Large intestine (tissue), 3 donors: ENCODE measurements around the gene GHRH. TPM values are rescaled to one million over a fixed set of nuclear protein-coding genes. Genes with fewer than 3 reads are reported as not detected.
A peak's percentile ranks its signal among the peaks of the same experiment; 100 is the strongest.

Experiments used
- DNase-seq, 2 donors: peaks; one replicate each; pipeline versions ENCODE4 v3.0.0 to v3.0.0-alpha.2; 2013
- H3K27ac ChIP-seq: one replicate; pipeline ENCODE4 v1.5.1; 2013; ENCODE audit warnings: low read length
- H3K27me3 ChIP-seq: 2 replicates; pipeline ENCODE4 v1.6.1; 2013; ENCODE audit warnings: low read length; ENCODE audit not compliant: control insufficient read depth, insufficient read depth
- H3K36me3 ChIP-seq: 2 replicates; pipeline ENCODE4 v1.6.1; 2013; ENCODE audit warnings: low read length; ENCODE audit not compliant: control insufficient read depth, insufficient read depth
- H3K4me1 ChIP-seq: one replicate; pipeline ENCODE4 v1.6.1; 2013; ENCODE audit warnings: low read length; ENCODE audit not compliant: control insufficient read depth, insufficient read depth
- H3K4me3 ChIP-seq: one replicate; pipeline ENCODE4 v1.5.1; 2013; ENCODE audit warnings: low read length
- H3K9me3 ChIP-seq: one replicate; pipeline ENCODE4 v1.6.1; 2013; ENCODE audit warnings: mild to moderate bottlenecking, low read depth, low read length, moderate library complexity; ENCODE audit not compliant: control insufficient read depth
- WGBS: methylation state at CpG from one replicate; pipeline ENCODE4 v1.1.5; 2013; ENCODE audit warnings: low lambda C conversion rate; ENCODE audit not compliant: insufficient coverage; 5-methylcytosine and 5-hydroxymethylcytosine counted together
- polyA plus RNA-seq: library from polyadenylated mRNA; unstranded; fragments of 120-200 nt; gene quantifications from one replicate; pipeline ENCODE4 v1.2.1, GENCODE V29; 2013

The GHRH gene
- polyA plus RNA-seq, 1 donor, result 0.79 TPM

DNA sequence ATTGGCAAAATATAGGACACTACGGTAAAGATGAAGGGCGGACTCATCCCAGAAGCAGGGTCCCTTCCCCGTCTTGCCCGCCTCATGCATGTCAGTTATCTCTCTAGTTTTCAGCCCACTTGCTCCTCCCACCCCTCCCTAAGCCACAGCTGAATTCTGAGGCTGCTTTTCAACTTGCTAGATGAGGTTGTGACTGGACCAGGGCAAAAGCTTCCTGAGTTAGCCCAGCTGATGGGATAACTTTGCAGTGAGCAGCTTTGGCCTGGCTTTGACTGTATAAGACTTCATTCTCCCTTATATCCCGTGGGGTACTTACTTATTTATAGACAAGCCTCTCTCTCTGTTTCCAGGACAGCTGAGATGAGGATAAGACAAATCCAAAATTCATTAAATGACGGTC lies 23.2 kb downstream of the GHRH start:
- Histone ChIP-seq H3K36me3 (peaks cover 93% of the 10 kb centered on the region), H3K9me3 (no peaks in the 10 kb centered on the region), H3K4me1 (no peaks in the 10 kb centered on the region), H3K27ac (peak overlapping the region; percentile 21), H3K4me3 (no peak overlapping the region), H3K27me3 (no peaks in the 10 kb centered on the region)
- DNase-seq, result no peak
- no CpG with 5 or more reads among the region's 6 CpGs for WGBS

DNA sequence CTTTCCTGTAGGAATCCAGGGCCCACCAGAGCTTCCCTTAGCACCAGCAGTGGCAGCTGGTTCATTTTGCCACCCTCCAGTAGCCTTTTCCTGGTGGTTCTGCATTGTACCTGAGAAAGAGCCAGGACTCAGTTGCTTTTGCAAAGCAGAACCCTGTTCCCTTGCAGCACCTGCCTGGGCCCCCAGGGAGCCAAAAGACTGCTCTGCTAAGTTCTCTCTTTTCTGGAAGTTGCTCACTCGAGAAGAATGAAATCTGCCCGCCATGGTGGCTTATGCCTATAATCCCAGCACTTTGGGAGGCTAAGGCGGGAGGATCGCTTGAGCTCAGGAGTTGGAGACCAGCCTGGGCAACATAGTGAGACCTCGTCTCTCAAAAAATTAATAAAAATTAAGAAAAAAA lies 24.0 kb downstream of the GHRH start:
- no peak for DNase-seq
- H3K36me3 ChIP-seq, result peaks cover 94% of the 10 kb centered on the region
- H3K9me3 ChIP-seq, result no peaks in the 10 kb centered on the region
- no peaks in the 10 kb centered on the region for H3K4me1 ChIP-seq
- no peak overlapping the region for H3K4me3 ChIP-seq
- no peak overlapping the region for H3K27ac ChIP-seq
- no peaks in the 10 kb centered on the region for H3K27me3 ChIP-seq
- no CpG with 5 or more reads among the region's 5 CpGs for WGBS

DNA sequence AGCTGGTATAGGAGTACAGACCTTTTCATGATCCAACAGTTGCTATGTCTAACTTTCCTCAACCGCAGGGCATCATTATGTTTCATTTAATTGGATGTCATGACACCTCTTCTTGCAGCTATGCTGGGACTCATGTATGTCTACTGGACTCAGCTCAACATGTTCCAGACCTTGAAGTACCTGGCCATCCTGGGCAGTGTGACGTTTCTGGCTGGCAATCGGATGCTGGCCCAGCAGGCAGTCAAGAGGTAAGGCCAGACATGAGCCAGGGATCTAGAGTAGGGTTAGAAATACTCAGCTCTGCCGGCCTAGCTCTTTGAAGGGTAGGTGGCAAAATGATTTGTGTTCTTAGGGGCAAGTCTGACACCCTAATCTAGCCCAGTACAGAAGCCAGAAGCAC lies 25.2 kb downstream of the GHRH start:
- Histone ChIP-seq H3K4me3 (no peak overlapping the region), H3K27ac (no peak overlapping the region), H3K27me3 (no peaks in the 10 kb centered on the region), H3K9me3 (no peaks in the 10 kb centered on the region), H3K4me1 (no peaks in the 10 kb centered on the region), H3K36me3 (peaks cover 93% of the 10 kb centered on the region)
- WGBS, result 50% methylated on average over 1 of the region's 4 CpGs
- no peak for DNase-seq

DNA sequence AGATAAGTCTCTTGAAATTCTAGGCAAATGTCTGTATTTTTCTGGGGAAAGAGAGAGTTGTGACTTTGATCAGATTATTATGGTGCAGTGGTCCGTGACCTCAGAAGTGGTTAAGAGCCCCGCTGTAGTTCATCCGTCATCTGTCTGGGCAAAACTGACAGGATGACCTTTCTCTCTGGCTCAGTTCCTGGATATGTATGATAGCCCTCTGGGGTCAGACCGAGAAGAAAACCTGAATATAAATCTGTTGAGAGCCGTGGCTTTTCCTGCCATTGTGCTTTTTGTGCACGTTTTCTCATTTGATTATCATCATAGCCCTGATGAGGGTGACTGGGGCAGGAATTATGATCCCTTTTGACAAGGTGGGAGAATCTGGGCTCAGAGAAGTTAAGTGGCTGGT lies 26.5 kb downstream of the GHRH start:
- no peak for DNase-seq
- H3K4me1 ChIP-seq, result no peaks in the 10 kb centered on the region
- H3K36me3 ChIP-seq, result peaks cover 94% of the 10 kb centered on the region
- H3K27ac ChIP-seq, result no peak overlapping the region
- WGBS, result 100% methylated on average over 1 of the region's 6 CpGs
- no peak overlapping the region for H3K4me3 ChIP-seq
- no peaks in the 10 kb centered on the region for H3K27me3 ChIP-seq
- H3K9me3 ChIP-seq, result no peaks in the 10 kb centered on the region

DNA sequence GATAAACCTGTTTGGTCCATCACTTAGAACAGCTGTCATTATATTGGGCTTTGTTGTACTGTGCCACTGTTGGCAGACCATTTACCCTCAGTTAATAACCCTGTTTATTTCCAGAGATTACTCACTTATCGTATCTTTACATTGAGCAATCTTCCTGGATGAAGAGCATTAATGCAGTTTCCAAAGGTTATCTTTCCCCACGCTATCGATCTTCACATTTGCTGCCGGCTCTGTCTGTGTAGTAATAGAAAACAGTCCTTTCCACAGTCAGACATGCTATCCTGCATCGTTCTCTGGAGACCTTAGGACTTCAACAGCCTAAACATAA lies 27.4 kb downstream of the GHRH start:
- no peaks in the 10 kb centered on the region for H3K4me1 ChIP-seq
- H3K9me3 ChIP-seq, result no peaks in the 10 kb centered on the region
- no peak overlapping the region for H3K27ac ChIP-seq
- no peaks in the 10 kb centered on the region for H3K27me3 ChIP-seq
- DNase-seq, result no peak
- H3K4me3 ChIP-seq, result no peak overlapping the region
- WGBS, result 100% methylated on average over 2 of the region's 5 CpGs
- H3K36me3 ChIP-seq, result peaks cover 95% of the 10 kb centered on the region

DNA sequence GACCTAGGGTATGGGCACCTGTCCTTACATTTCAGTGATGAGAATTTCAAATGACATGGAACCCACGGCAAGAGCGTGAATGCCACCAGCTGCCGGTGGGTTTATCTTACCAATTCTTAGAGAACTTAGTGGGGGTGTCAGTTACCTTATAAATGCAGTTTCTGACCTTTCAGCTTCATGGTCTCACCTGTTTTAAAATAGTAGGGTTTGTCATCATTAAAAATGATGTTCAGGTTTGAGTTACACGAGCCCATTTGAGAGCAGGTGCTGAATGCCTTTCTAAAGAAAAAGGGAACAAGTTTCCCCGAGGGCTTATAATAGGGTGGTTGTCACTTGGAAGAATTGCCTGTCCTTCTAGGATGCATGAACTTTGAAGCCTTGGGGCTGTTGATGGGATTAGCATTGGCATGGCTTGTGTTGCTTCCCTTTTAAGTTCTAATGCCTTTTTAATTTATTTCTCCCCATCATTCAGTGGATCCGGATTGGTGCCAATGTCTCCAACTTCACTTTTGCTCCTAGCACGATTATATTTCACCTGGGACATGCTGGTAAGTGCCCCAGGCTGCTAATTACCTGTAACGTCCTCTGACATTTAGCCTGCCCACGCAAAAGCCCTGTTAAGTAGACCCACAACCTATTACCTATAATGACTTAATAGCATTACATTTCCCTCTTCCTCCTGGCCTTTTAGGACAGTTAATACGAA lies 27.9 kb downstream of the GHRH start:
- Histone ChIP-seq H3K27me3 (no peaks in the 10 kb centered on the region), H3K9me3 (no peaks in the 10 kb centered on the region), H3K4me1 (no peaks in the 10 kb centered on the region), H3K36me3 (peaks cover 95% of the 10 kb centered on the region), H3K27ac (no peak overlapping the region), H3K4me3 (no peak overlapping the region)
- no peak for DNase-seq
- WGBS, result 92% methylated on average over 4 of the region's 10 CpGs

DNA sequence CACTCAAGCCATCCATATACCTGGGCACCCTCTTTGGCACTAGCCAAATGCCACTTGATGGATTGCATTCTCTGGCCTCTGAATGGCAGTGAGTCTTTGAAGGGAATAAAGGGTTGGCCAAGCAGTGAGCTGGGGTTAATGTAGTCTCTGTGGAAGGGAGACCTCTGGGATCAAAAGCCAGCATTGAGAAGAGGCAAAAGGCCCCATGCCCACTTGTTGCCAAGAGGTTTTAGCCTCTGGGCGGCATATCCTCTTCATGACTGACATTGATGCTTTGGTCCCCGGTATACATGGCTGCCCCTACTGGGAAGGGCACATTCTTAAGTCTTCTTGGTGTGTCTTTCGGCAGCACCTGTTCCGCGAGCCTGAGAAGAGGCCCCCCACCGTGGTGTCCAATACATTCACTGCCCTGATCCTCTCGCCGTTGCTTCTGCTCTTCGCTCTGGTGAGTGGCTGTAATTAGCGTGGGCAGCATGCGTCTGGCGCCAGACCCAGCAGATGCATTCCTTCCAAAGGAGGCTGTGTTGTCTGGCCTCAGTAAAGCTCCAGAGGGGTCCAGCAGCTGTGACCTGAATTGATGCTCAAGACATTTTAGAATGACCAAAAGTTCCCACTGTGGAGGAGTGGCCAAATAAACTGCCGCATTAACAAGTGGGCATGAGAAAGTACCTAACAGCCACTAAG lies 29.5 kb downstream of the GHRH start:
- no peak overlapping the region for H3K4me3 ChIP-seq
- no peaks in the 10 kb centered on the region for H3K27me3 ChIP-seq
- no CpG with 5 or more reads among the region's 13 CpGs for WGBS
- H3K4me1 ChIP-seq, result no peaks in the 10 kb centered on the region
- no peak overlapping the region for H3K27ac ChIP-seq
- no peaks in the 10 kb centered on the region for H3K9me3 ChIP-seq
- no peak for DNase-seq
- peaks cover 95% of the 10 kb centered on the region for H3K36me3 ChIP-seq

DNA sequence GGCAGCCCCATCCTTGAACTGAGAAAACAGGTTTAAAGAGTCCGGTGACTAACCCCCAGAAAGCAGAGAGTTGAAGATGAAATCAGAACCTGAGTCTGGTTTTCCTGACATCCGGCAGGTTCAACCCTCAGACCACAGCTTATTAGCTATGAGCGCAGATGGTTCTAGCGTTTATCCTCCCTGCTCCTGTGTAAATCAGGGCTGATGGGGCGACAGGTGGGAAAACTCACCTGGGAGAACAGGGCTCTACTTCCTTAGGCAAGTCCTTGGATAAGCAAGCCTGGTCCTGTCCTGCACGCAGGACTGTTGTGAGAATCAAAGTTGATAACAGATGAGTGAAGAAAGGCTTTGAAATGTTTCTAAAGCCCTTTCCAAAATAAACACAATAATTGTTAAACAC lies 31.4 kb downstream of the GHRH start:
- H3K9me3 ChIP-seq, result no peaks in the 10 kb centered on the region
- H3K4me1 ChIP-seq, result no peaks in the 10 kb centered on the region
- H3K27ac ChIP-seq, result no peak overlapping the region
- no peaks in the 10 kb centered on the region for H3K27me3 ChIP-seq
- DNase-seq, result no peak
- no peak overlapping the region for H3K4me3 ChIP-seq
- WGBS, result no CpG with 5 or more reads among the region's 6 CpGs
- H3K36me3 ChIP-seq, result peaks cover 95% of the 10 kb centered on the region

DNA sequence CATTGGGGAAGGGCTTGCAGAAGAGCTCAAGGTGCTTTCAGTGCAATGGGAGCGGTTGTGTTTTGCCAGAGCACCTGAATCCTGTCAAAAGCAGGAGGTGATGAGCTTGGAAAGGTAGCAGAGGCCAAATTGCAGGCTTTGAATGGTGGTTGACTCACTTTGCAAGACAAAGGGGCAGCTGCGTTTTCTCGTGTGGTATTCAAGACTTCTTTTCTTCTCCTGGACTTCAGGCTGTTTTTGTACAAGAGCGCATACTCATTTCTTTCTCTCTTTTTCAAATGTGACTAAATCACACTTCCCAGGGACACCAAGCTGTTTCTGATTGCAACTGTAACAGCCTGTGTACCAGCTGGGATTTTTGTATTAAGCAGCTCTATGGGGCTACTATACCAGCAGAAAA lies 32.3 kb downstream of the GHRH start:
- H3K4me3 ChIP-seq, result no peak overlapping the region
- H3K4me1 ChIP-seq, result no peaks in the 10 kb centered on the region
- peaks cover 95% of the 10 kb centered on the region for H3K36me3 ChIP-seq
- no peak overlapping the region for H3K27ac ChIP-seq
- no peaks in the 10 kb centered on the region for H3K27me3 ChIP-seq
- WGBS, result no CpG with 5 or more reads among the region's 4 CpGs
- no peak for DNase-seq
- no peaks in the 10 kb centered on the region for H3K9me3 ChIP-seq

DNA sequence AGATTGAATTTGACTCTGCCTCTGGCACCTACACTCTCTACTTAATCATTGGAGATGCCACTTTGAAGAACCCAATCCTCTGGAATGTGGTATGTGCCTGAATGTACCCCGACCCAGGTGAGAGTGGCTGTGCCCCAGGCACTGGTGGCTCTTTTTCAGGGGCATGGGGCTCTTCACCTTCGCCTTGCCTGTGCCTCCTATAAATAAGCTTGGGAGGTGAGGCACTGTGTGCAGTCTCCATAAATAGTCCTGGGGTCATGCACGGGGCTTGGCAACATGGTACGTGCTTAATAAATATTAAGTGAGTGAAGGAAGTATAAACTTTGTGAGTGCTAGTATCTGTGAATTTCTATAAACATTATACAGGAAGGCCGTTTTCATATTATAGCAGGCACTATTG lies 33.0 kb downstream of the GHRH start:
- no peak overlapping the region for H3K27ac ChIP-seq
- WGBS, result no CpG with 5 or more reads among the region's 5 CpGs
- no peaks in the 10 kb centered on the region for H3K9me3 ChIP-seq
- no peak overlapping the region for H3K4me3 ChIP-seq
- H3K4me1 ChIP-seq, result no peaks in the 10 kb centered on the region
- DNase-seq, result no peak
- H3K27me3 ChIP-seq, result no peaks in the 10 kb centered on the region
- peaks cover 95% of the 10 kb centered on the region for H3K36me3 ChIP-seq

DNA sequence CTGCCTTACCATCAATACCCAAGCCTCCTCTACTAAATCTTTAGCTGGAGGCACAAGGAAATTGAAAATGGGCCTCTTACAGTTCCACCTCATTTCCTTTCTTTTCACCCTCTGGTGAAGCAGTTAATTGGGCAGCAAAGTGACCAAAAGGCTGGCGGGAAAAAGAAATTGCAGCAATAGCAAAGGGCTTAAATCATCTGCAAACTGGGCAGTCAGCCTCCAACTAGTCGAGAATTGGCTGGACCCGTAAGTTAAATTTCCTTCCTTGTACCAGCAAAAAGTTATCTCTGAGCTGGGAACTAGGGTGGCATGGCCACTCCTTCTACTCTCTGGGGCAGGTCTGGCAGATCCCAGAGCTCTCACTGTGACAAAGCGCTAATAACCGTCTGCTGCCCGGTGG lies 33.5 kb downstream of the GHRH start:
- H3K9me3 ChIP-seq, result no peaks in the 10 kb centered on the region
- no peak overlapping the region for H3K4me3 ChIP-seq
- no peaks in the 10 kb centered on the region for H3K27me3 ChIP-seq
- no CpG with 5 or more reads among the region's 6 CpGs for WGBS
- no peak for DNase-seq
- H3K36me3 ChIP-seq, result peaks cover 96% of the 10 kb centered on the region
- no peaks in the 10 kb centered on the region for H3K4me1 ChIP-seq
- H3K27ac ChIP-seq, result no peak overlapping the region
